Peyer's patch (tissue), 4 donors: ENCODE data around the gene INSRR.

Experiments used
- CTCF ChIP-seq, 6 experiments: fragments of 450-650 bp in 4 of 6; fragments of 200-600 bp in 2 of 6; sonication (generic) in 1 of 6; IDR thresholded peaks; one replicate each; pipeline ENCODE4 v1.5.1; 2017 to 2019; ENCODE audit warnings: antibody characterized with exemption in 6 of 6, mild to moderate bottlenecking in 3 of 6, moderate library complexity in 1 of 6
- POLR2A ChIP-seq, 2 donors: fragments of 450-650 bp; IDR thresholded peaks; one replicate each; pipeline ENCODE4 v1.5.1; 2017; ENCODE audit warnings: antibody characterized with exemption in 2 of 2, mild to moderate bottlenecking in 2 of 2, moderate library complexity in 2 of 2

- TF ChIP-seq POLR2A (IDR thresholded peaks at IDR 0.05): no peak
- TF ChIP-seq CTCF (IDR thresholded peaks at IDR 0.05): no peak
These were observed 63.1 kb downstream of the INSRR start for GRCh38 chr1:156795787-156796186.
